Fibroblast of the aortic adventitia (primary cell): ENCODE results near the gene UCN3. TPM values are rescaled to one million over a fixed set of nuclear protein-coding genes. Genes with fewer than 3 reads are reported as not detected.

Experiments used
- DNase-seq: peaks from one replicate; pipeline ENCODE4 v3.0.0-alpha.2; 2010; ENCODE audit warnings: low read depth
- H3K4me3 ChIP-seq: 2 replicates; pipeline ENCODE4 v1.5.1; 2011; ENCODE audit warnings: low read depth, mild to moderate bottlenecking, control low read depth, low read length, moderate library complexity
- total RNA-seq: library from RNA; depleted of rRNA; stranded (reverse); fragments of >200 nt; gene quantifications from 2 replicates; pipeline ENCODE4 v1.2.3, GENCODE V29; 2012; ENCODE audit warnings: low replicate concordance
- TF ChIP-seq, protein P1 (sequence below): IDR thresholded peaks from 2 replicates; pipeline ENCODE4 v1.5.1; 2011; ENCODE audit warnings: mild to moderate bottlenecking, low read length, control low read depth, inconsistent platforms; ENCODE audit not compliant: insufficient read depth

UCN3 gene, protein sequence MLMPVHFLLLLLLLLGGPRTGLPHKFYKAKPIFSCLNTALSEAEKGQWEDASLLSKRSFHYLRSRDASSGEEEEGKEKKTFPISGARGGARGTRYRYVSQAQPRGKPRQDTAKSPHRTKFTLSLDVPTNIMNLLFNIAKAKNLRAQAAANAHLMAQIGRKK
- not detected in 2 replicates for total RNA-seq

DNA sequence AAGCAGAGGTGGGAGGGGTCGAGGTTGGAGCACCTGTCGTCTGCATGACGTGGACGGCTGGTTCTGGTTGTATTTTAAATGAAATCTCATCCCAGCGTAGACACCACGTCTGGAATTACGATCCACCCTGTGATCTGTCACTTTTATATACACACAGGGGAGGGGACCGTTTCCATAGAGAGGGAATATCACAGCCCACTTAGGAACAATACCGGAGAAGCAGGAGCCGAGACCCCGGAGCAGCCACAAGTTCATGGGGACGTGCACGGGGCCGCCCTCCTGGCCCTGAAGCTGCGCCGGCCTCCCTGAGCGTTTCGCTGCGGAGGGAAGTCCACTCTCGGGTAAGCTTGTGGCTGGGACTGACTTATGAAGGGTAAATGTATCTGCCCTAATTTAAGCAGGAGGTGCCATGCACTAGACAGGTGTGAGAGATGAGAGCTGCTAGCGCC is at the start of gene UCN3:
TSS of gene UCN3 (plus strand) at position 77 of the 449 bp plus-strand sequence. CDS start 8,755 bp downstream, outside the sequence.
- TF ChIP-seq, protein P1, sequence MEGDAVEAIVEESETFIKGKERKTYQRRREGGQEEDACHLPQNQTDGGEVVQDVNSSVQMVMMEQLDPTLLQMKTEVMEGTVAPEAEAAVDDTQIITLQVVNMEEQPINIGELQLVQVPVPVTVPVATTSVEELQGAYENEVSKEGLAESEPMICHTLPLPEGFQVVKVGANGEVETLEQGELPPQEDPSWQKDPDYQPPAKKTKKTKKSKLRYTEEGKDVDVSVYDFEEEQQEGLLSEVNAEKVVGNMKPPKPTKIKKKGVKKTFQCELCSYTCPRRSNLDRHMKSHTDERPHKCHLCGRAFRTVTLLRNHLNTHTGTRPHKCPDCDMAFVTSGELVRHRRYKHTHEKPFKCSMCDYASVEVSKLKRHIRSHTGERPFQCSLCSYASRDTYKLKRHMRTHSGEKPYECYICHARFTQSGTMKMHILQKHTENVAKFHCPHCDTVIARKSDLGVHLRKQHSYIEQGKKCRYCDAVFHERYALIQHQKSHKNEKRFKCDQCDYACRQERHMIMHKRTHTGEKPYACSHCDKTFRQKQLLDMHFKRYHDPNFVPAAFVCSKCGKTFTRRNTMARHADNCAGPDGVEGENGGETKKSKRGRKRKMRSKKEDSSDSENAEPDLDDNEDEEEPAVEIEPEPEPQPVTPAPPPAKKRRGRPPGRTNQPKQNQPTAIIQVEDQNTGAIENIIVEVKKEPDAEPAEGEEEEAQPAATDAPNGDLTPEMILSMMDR, result no peak
- H3K4me3 ChIP-seq, result no peak within 1 kb of the TSS
- DNase-seq, result no peak

DNA sequence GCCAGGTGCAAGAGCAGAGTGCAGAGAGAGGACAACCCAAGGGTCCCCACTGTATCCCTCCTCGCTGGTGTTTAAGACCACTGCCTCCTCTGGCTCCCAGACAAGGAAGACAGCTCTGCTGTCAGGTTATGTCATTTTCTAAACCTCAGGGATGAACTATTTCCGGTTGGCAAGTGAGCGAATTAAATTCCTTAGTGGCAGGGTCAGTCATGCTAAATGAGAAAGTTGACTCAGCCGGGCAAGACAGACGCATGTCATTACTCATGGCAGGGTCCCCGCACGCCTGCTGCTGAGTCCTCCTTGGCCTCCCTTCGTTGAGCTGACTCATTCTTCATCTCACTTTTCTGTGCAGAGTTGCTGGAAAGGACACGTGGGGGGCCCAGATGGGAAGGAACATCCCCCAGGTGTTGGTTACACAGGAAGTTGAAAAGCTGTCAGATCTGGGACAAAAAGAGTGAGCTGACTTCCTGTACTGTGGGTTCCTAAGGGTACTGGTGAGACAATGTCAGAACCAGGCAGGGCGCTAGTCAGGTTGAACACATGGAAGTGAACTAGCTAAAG is 47.1 kb upstream of the UCN3 start:
- DNase-seq, result peak; percentile 15
- TF ChIP-seq, protein P1, result no peak
- no peak overlapping the region for H3K4me3 ChIP-seq

DNA sequence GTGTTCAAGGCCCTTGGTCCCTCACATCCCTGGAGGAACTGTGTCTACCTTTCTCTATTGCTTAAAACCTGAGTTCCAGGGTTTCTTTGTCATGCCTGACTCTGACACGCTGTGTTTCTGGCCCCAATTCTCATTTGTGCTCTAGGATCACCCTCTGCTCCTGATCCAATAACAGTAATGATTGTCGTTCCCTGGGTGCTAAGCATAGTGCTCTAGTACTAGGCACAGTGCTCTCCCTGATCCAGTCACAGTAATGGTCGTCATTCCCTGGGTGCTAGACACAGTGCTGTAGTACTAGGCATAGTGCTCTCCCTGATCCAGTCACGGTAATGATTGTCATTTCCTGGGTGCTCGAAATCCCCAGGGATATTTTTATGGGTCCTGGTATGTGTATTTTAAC is 46.6 kb upstream of the UCN3 start:
- TF ChIP-seq, protein P1, result no peak
- no peak overlapping the region for H3K4me3 ChIP-seq
- DNase-seq, result no peak

DNA sequence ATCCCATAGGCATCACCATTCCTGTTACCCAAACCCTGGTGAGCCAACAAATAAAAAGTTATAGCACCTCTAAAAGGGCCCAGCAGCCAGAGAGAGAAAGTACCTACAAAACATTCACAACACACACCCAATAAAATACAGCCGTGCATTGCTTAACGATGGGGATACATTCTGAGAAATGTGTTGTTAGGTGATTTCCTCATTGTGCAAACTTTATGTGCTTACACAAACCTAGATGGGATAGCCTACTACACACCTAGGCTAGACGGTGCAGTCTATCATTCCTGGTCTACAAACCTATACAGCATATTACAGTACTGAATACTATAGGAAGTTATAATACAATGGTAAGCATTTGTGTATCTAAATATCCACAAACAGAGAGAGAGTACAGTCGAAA is 44.9 kb upstream of the UCN3 start:
- no peak overlapping the region for H3K4me3 ChIP-seq
- DNase-seq, result no peak
- TF ChIP-seq, protein P1, result no peak

DNA sequence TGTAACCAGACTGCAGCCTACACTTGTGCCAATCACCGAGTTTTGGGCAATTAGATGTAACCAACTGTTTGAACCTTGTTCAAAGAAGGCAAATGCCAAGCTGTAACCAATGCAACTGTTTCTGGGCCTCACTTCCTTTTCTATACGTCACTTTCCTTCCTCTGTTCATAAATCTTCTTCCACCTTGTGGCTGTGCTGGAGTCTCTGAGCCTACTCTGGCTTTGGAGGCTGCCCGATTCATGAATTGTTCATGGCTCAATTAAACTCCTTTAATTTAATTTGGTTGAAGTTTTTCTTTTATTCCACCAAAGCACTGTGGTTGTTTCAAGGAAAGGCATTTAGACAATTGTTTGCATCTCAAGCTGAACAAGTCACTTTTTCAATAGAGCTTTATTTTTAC is 43.5 kb upstream of the UCN3 start:
- H3K4me3 ChIP-seq, result no peak overlapping the region
- TF ChIP-seq, protein P1, result no peak
- DNase-seq, result no peak

DNA sequence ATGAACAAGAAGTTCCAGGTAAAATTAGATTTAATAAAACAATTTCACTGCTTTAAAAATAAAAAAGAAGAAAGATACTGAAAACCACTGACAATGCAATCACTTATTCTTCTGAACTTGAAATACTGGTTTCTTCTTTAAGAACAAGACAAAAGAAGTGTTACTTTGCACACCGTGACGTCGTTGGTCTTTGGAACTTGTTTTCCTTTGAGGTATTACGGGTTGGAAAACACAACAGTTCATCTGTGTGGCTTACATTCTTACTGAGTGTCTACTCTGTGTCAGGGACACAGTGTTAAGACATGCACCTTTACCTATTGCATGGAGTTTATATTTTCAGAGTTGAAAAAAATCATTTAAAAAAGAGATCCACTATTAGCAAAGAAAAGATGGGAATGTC is 41.3 kb upstream of the UCN3 start:
- TF ChIP-seq, protein P1, result no peak
- DNase-seq, result no peak
- no peak overlapping the region for H3K4me3 ChIP-seq

DNA sequence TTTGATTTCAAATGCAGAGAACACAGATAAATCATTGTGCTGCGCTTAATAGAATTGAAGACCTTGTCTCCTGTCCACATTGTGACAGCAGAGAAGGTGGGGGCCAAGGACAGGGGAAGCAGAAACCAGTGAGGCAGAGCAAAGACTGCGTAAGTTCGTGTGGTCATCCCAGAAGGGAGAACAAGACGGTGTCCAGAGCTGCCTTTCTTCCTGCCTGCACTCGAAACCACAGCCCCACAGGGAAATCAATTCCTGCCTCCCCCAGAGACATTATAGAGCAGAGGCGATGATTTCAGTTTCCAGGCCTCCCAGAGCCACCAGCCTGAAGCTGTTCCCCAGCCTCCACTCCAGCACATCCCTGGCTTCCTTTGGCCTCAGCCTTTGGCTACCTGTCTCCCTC is 39.7 kb upstream of the UCN3 start:
- H3K4me3 ChIP-seq, result no peak overlapping the region
- TF ChIP-seq, protein P1, result no peak
- DNase-seq, result no peak
